SK-N-SH (cell line): ENCODE results near the gene CCNG2. TPM values are rescaled to one million over a fixed set of nuclear protein-coding genes. Genes with fewer than 3 reads are reported as not detected.

Experiments
- CTCF ChIA-PET: fragments of 300-600, 350-600 bp; formaldehyde crosslinking; extraction: SDS; loops from one replicate; lab custom pipeline; 2021; lab: Yijun Ruan, JAX
- POLR2A ChIA-PET: fragments of 350-600 bp; sonication (Branson Sonifier 250); formaldehyde crosslinking; extraction: SDS; loops from one replicate; lab custom pipeline; 2020; ENCODE audit warnings: antibody characterized with exemption, inconsistent platforms; lab: Yijun Ruan, JAX
- DNase-seq: peaks from one replicate; pipeline ENCODE4 v3.0.0; 2012
- H2AFZ ChIP-seq: fragments of 200-600 bp; sonication (generic); 2 replicates; pipeline ENCODE4 v1.8.1; 2016; ENCODE audit warnings: antibody characterized with exemption, mild to moderate bottlenecking, low read depth
- H3F3A ChIP-seq: fragments of 200-600 bp; sonication (generic); replicated peaks from 2 replicates; pipeline ENCODE3; 2016; ENCODE audit warnings: antibody characterized with exemption, mild to moderate bottlenecking; ENCODE audit not compliant: insufficient read depth
- H3K27ac ChIP-seq, 2 experiments: fragments of 200-500 bp in 1 of 2; fragments of 200-600 bp in 1 of 2; sonication (Bioruptor generic) in 1 of 2; sonication (generic), shearing (Covaris generic) in 1 of 2; 2 replicates each; pipeline versions ENCODE4 v1.5.1 to v1.6.1; 2014 to 2016; ENCODE audit warnings: low read depth in 2 of 2, inconsistent platforms in 1 of 2, low read length in 1 of 2, mild to moderate bottlenecking in 1 of 2, mixed read lengths in 1 of 2
- H3K27me3 ChIP-seq: fragments of 200-600 bp; sonication (generic), shearing (Covaris generic); 2 replicates; pipeline ENCODE4 v1.6.1; 2016; ENCODE audit warnings: mixed run types; ENCODE audit not compliant: insufficient read depth
- H3K36me3 ChIP-seq, 2 experiments: fragments of 200-500 bp in 1 of 2; fragments of 200-600 bp in 1 of 2; sonication (Bioruptor generic) in 1 of 2; sonication (generic) in 1 of 2; replicated peaks in 1 of 2; 2 replicates each; pipeline versions ENCODE3 to v1.5.1; 2014 to 2016; ENCODE audit warnings: low read length in 1 of 2, mild to moderate bottlenecking in 1 of 2; ENCODE audit not compliant: insufficient read depth in 2 of 2, control insufficient read depth in 1 of 2
- H3K4me1 ChIP-seq, 2 experiments: fragments of 200-500 bp in 1 of 2; fragments of 200-600 bp in 1 of 2; sonication (Bioruptor generic) in 1 of 2; sonication (generic), shearing (Covaris generic) in 1 of 2; 2 replicates each; pipeline versions ENCODE4 v1.5.1 to v1.6.1; 2014 to 2016; ENCODE audit warnings: low read depth in 1 of 2, low read length in 1 of 2, mixed run types in 1 of 2; ENCODE audit not compliant: insufficient read depth in 2 of 2, control insufficient read depth in 1 of 2
- H3K4me2 ChIP-seq: fragments of 200-600 bp; sonication (generic), shearing (Covaris generic); 2 replicates; pipeline ENCODE4 v1.6.1; 2017; ENCODE audit warnings: mixed run types
- H3K4me3 ChIP-seq, 2 experiments: fragments of 200-500 bp in 1 of 2; fragments of 200-600 bp in 1 of 2; sonication (Bioruptor generic) in 1 of 2; sonication (generic), shearing (Covaris generic) in 1 of 2; 2 replicates each; pipeline versions ENCODE4 v1.5.1 to v1.8.1; 2014 to 2016; ENCODE audit warnings: low read depth in 2 of 2, inconsistent platforms in 1 of 2, low read length in 1 of 2, mild to moderate bottlenecking in 1 of 2, mixed read lengths in 1 of 2, moderate library complexity in 1 of 2
- H3K79me2 ChIP-seq: fragments of 200-600 bp; sonication (generic); 2 replicates; pipeline ENCODE4 v1.8.1; 2017; ENCODE audit warnings: mild to moderate bottlenecking; ENCODE audit not compliant: insufficient read depth
- H3K9ac ChIP-seq: fragments of 200-600 bp; sonication (generic); 2 replicates; pipeline ENCODE4 v1.6.1; 2017; ENCODE audit warnings: mixed run types
- H3K9me2 ChIP-seq: fragments of 200-600 bp; sonication (generic); 2 replicates; pipeline ENCODE4 v1.6.1; 2017; ENCODE audit warnings: mixed run types
- H3K9me3 ChIP-seq: fragments of 200-600 bp; sonication (generic); 2 replicates; pipeline ENCODE4 v1.6.1; 2017; ENCODE audit warnings: mixed run types, mild to moderate bottlenecking, moderate library complexity
- H4K20me1 ChIP-seq: fragments of 200-600 bp; sonication (generic); 2 replicates; pipeline ENCODE4 v1.6.1; 2017; ENCODE audit warnings: mild to moderate bottlenecking, mixed run types; ENCODE audit not compliant: insufficient read depth
- CHD2 ChIP-seq: fragments of 150-350 bp; IDR thresholded peaks from 2 replicates; pipeline ENCODE4 v1.6.1; 2018; ENCODE audit warnings: low read length; ENCODE audit not compliant: partially characterized antibody
- CTCF ChIP-seq: fragments of 200-600 bp; sonication (generic); IDR thresholded peaks from 2 replicates; pipeline ENCODE4 v1.6.1; 2017; ENCODE audit warnings: antibody characterized with exemption, mild to moderate bottlenecking, moderate library complexity
- ELF1 ChIP-seq: IDR thresholded peaks from 2 replicates; pipeline ENCODE4 v1.4.0; 2012
- EZH2phosphoT487 ChIP-seq: fragments of 200-600 bp; sonication (generic); IDR thresholded peaks from 2 replicates; pipeline ENCODE4 v1.6.1; 2017; ENCODE audit warnings: low read depth, mixed run types, mild to moderate bottlenecking, antibody characterized with exemption, moderate library complexity, borderline replicate concordance
- FOSL2 ChIP-seq: IDR thresholded peaks from 2 replicates; pipeline ENCODE4 v1.4.0; 2012; ENCODE audit warnings: low read depth, mild to moderate bottlenecking, moderate library complexity, borderline replicate concordance
- GABPA ChIP-seq: IDR thresholded peaks from 2 replicates; pipeline ENCODE4 v1.4.0; 2012; ENCODE audit warnings: low read depth, mild to moderate bottlenecking
- GATA2 ChIP-seq: sonication (generic); formaldehyde crosslinking; IDR thresholded peaks from 2 replicates; pipeline ENCODE4 v1.5.0; 2020; ENCODE audit warnings: mild to moderate bottlenecking, missing genetic modification reagents
- IRF3 ChIP-seq: fragments of 150-350 bp; IDR thresholded peaks from 2 replicates; pipeline ENCODE4 v1.6.1; 2016; ENCODE audit warnings: mild to moderate bottlenecking, low read depth, low read length
- JUND ChIP-seq: IDR thresholded peaks from 2 replicates; pipeline ENCODE4 v1.4.0; 2012
- MAX ChIP-seq: IDR thresholded peaks from 2 replicates; pipeline ENCODE4 v1.4.0; 2012; ENCODE audit warnings: low read depth
- MXI1 ChIP-seq: IDR thresholded peaks from 2 replicates; pipeline ENCODE4 v1.6.1; 2012; ENCODE audit warnings: mild to moderate bottlenecking, low read depth, low read length, improper control_type of control experiment
- NFIC ChIP-seq: IDR thresholded peaks from 2 replicates; pipeline ENCODE4 v1.4.0; 2012; ENCODE audit warnings: borderline replicate concordance
- PBX3 ChIP-seq: IDR thresholded peaks from 2 replicates; pipeline ENCODE4; 2012
- POLR2AphosphoS5 ChIP-seq: IDR thresholded peaks from 2 replicates; pipeline ENCODE4 v1.6.1; 2012; ENCODE audit warnings: low read depth, low read length
- RAD21 ChIP-seq: IDR thresholded peaks from 2 replicates; pipeline ENCODE4 v1.6.1; 2012; ENCODE audit warnings: mild to moderate bottlenecking, low read length
- RCOR1 ChIP-seq: fragments of 150-350 bp; IDR thresholded peaks from 2 replicates; pipeline ENCODE4 v1.6.1; 2017; ENCODE audit warnings: antibody characterized with exemption, low read length
- RXRA ChIP-seq: IDR thresholded peaks from 2 replicates; pipeline ENCODE4 v1.4.0; 2012; ENCODE audit warnings: low read depth, mild to moderate bottlenecking, borderline replicate concordance
- SIN3A ChIP-seq: IDR thresholded peaks from 2 replicates; pipeline ENCODE4 v1.6.1; 2012; ENCODE audit warnings: low read depth, mild to moderate bottlenecking, low read length, moderate library complexity, borderline replicate concordance
- SMC3 ChIP-seq: IDR thresholded peaks from 2 replicates; pipeline ENCODE4 v1.6.1; 2012; ENCODE audit warnings: low read depth, low read length, improper control_type of control experiment
- TAF1 ChIP-seq: IDR thresholded peaks from 2 replicates; pipeline ENCODE4 v1.6.1; 2012; ENCODE audit warnings: low read depth, mild to moderate bottlenecking, low read length, moderate library complexity, borderline replicate concordance
- TCF12 ChIP-seq: IDR thresholded peaks from 2 replicates; pipeline ENCODE4 v1.4.0; 2012
- TEAD4 ChIP-seq: IDR thresholded peaks from 2 replicates; pipeline ENCODE4 v1.4.0; 2012; ENCODE audit warnings: mild to moderate bottlenecking, borderline replicate concordance; ENCODE audit not compliant: insufficient read depth
- YY1 ChIP-seq: IDR thresholded peaks from 2 replicates; pipeline ENCODE4 v1.4.0; 2012; ENCODE audit warnings: low read depth, mild to moderate bottlenecking
- ZBTB33 ChIP-seq: IDR thresholded peaks from 2 replicates; pipeline ENCODE4 v1.4.0; 2012; ENCODE audit warnings: low read depth, borderline replicate concordance
- WGBS: methylation state at CpG from one replicate; pipeline ENCODE4 v1.1.6; 2017; ENCODE audit warnings: low lambda C conversion rate; 5-methylcytosine and 5-hydroxymethylcytosine counted together
- polyA plus RNA-seq, 3 experiments: library from polyadenylated mRNA; depleted of rRNA; stranded (reverse); fragments of >200 nt; gene quantifications; 2 replicates each; pipeline ENCODE4 v1.2.3, GENCODE V29; 2012

Gene CCNG2
- polyA plus RNA-seq, 1 of the 3 experiments (the other 2 are of a cell fraction), result 8.9 TPM

GRCh38 chr4:77156533-77156911 lies 485 bp upstream of the CCNG2 start (continued):
- TF ChIP-seq RAD21 (peak; percentile 5; the same call in 1 of the 2 replicates), MAX (no peak), NFIC (no peak), SIN3A (no peak), ELF1 (no peak), TAF1 (peak; percentile 61), POLR2AphosphoS5 (peak; percentile 76)

GRCh38 chr4:77157859-77158486 lies 966 bp downstream of the CCNG2 start:
- 6% methylated on average over 2 of the region's 53 CpGs for WGBS
- TF ChIP-seq MAX (no peak), TCF12 (no peak), CHD2 (peak; percentile 89), FOSL2 (no peak), GATA2 (no peak), TAF1 (peak; percentile 66; the same call in 1 of the 2 replicates), IRF3 (no peak), SMC3 (0 out of 2 replicates have a peak, but pooled peaks have one; percentile 2), RAD21 (peak; percentile 25; the same call in 1 of the 2 replicates), CTCF (0 out of 2 replicates have a peak, but pooled peaks have one; percentile 6), ZBTB33 (peak; percentile 75; the same call in 1 of the 2 replicates), RCOR1 (no peak), YY1 (no peak), TEAD4 (no peak), PBX3 (no peak), SIN3A (peak; percentile 81; the same call in 1 of the 2 replicates), MXI1 (peak; percentile 78), RXRA (no peak), EZH2phosphoT487 (no peak), JUND (no peak), ELF1 (no peak), GABPA (no peak), POLR2AphosphoS5 (peak; percentile 75)

More at GRCh38 chr4:77157859-77158486, 966 bp downstream of the CCNG2 start:
- peak; percentile 93 for DNase-seq
- CTCF ChIA-PET, result interaction anchor here (0.6 to 8.5 kb wide), 2 partner anchors 62 to 978 kb away, joined by 4 to 41 read pairs; no protein-coding TSS in a partner anchor
- H3K27me3 ChIP-seq, result no peaks in the 10 kb centered on the region
- H3K4me2 ChIP-seq, result peak overlapping the region; percentile 81
- H3K4me3 ChIP-seq, result peak overlapping the region; percentile 100
- peak overlapping the region; percentile 96 to 99 for H3K27ac ChIP-seq
- H4K20me1 ChIP-seq, result peaks cover 21% of the 10 kb centered on the region; the same call in 1 of the 2 replicates
- H3K9me2 ChIP-seq, result no peaks in the 10 kb centered on the region
- H2AFZ ChIP-seq, result peak overlapping the region; percentile 97; the same call in 1 of the 2 replicates
- H3K9ac ChIP-seq, result peak overlapping the region; percentile 96
- peaks cover 25% of the 10 kb centered on the region for H3K79me2 ChIP-seq
- peaks cover 8 to 14% of the 10 kb centered on the region in 2 experiments; a peak in 2 of 4 replicates for H3K4me1 ChIP-seq
- H3F3A ChIP-seq, result peaks cover 6% of the 10 kb centered on the region
- H3K9me3 ChIP-seq, result no peaks in the 10 kb centered on the region
- peaks cover 38 to 41% of the 10 kb centered on the region in 2 experiments for H3K36me3 ChIP-seq
- POLR2A ChIA-PET, result interaction anchor here (0.5 to 1.1 kb wide), 4 partner anchors 12 to 271 kb away, joined by 3 to 6 read pairs (median 4); partner anchors contain the start of gene CCNI
